Anterior cingulate cortex (tissue), 58 donors: ENCODE measurements around the gene OR3A3.

Source experiments
- DNase-seq, 58 donors: peaks; one replicate each; lab custom pipeline; 2025; lab: John Stamatoyannopoulos, UW

Gene OR3A3

DNA sequence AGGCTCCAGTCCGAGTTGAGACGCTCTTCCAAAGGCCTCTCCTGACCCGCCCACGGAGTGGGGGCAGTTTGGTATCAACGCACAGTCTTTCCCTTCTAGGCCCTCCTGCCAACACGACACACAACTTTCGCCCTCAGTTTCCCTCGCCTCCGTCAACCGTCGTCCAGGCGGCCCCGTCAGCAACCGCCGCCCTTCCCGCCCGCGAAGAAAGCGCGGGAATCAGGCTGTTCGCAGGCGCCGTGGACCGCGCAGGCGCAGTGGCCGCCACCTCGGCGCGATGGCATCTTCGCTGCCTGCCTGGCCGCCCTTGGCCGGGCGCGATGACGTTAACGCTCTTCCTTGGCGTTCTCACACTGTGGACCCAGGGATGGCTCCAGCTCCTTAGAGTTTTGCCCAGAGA lies 60.4 kb downstream of the OR3A3 start, which contains the start of gene SPATA22:
Gene SPATA22, minus strand, starts transcription at position 221 of the 400 bp plus-strand sequence. CDS start 2,494 bp downstream, outside the sequence.
- no peak for DNase-seq

DNA sequence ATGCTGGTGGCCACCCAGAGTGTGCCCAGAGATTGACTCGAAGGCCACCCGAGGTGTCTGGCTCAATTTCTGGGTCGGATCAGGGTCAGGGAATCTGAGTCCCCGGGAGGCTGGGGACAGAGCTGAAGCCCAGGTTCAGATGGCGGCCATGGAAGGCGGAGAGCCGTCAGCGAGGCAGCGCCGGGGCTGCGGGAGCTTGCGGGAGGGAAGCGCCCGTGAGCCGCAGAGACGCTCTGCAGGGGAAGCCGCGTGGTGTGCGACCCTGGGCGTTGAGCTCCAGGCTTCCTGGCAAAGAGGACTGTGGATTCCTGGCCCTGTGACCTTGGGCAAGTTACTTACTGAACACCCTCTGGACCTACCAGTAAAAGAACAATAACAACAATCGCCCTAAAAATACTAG lies 61.0 kb downstream of the OR3A3 start:
- no peak for DNase-seq
